GM12864 (cell line): ENCODE results near the gene PAX5.
A peak's percentile ranks its signal among the peaks of the same experiment; 100 is the strongest.

Experiments used
- DNase-seq: peaks from one replicate; pipeline ENCODE4 v3.0.0-alpha.2; 2011; ENCODE audit warnings: low read depth
- H3K4me3 ChIP-seq: 2 replicates; pipeline ENCODE4 v1.5.1; 2011; ENCODE audit warnings: mild to moderate bottlenecking, low read depth, low read length, control low read depth
- TF ChIP-seq, protein P1 (sequence below): IDR thresholded peaks from 2 replicates; pipeline ENCODE4 v1.5.1; 2011; ENCODE audit warnings: low read depth, mild to moderate bottlenecking, moderate library complexity, low read length, control low read depth, inconsistent platforms; ENCODE audit errors: missing control alignments

Gene PAX5

GRCh38 chr9:36937951-36938350, 96.1 kb downstream of the PAX5 start:
- H3K4me3 ChIP-seq = no peak overlapping the region
- TF ChIP-seq, protein P1, sequence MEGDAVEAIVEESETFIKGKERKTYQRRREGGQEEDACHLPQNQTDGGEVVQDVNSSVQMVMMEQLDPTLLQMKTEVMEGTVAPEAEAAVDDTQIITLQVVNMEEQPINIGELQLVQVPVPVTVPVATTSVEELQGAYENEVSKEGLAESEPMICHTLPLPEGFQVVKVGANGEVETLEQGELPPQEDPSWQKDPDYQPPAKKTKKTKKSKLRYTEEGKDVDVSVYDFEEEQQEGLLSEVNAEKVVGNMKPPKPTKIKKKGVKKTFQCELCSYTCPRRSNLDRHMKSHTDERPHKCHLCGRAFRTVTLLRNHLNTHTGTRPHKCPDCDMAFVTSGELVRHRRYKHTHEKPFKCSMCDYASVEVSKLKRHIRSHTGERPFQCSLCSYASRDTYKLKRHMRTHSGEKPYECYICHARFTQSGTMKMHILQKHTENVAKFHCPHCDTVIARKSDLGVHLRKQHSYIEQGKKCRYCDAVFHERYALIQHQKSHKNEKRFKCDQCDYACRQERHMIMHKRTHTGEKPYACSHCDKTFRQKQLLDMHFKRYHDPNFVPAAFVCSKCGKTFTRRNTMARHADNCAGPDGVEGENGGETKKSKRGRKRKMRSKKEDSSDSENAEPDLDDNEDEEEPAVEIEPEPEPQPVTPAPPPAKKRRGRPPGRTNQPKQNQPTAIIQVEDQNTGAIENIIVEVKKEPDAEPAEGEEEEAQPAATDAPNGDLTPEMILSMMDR = no peak
- no peak for DNase-seq

GRCh38 chr9:36937346-36937745, 96.7 kb downstream of the PAX5 start:
- TF ChIP-seq, protein P1 = no peak
- DNase-seq = no peak

GRCh38 chr9:36936498-36936831, 97.6 kb downstream of the PAX5 start:
- TF ChIP-seq, protein P1 = no peak
- no peak overlapping the region for H3K4me3 ChIP-seq
- DNase-seq = no peak

More at GRCh38 chr9:36937346-36937745, 96.7 kb downstream of the PAX5 start:
- no peak overlapping the region for H3K4me3 ChIP-seq

GRCh38 chr9:36935768-36936497, 98.1 kb downstream of the PAX5 start:
- DNase-seq = peak; percentile 30
- TF ChIP-seq, protein P1 = no peak
- no peak overlapping the region for H3K4me3 ChIP-seq

GRCh38 chr9:36935332-36935731, 98.7 kb downstream of the PAX5 start:
- DNase-seq = no peak
- TF ChIP-seq, protein P1 = no peak

DNA sequence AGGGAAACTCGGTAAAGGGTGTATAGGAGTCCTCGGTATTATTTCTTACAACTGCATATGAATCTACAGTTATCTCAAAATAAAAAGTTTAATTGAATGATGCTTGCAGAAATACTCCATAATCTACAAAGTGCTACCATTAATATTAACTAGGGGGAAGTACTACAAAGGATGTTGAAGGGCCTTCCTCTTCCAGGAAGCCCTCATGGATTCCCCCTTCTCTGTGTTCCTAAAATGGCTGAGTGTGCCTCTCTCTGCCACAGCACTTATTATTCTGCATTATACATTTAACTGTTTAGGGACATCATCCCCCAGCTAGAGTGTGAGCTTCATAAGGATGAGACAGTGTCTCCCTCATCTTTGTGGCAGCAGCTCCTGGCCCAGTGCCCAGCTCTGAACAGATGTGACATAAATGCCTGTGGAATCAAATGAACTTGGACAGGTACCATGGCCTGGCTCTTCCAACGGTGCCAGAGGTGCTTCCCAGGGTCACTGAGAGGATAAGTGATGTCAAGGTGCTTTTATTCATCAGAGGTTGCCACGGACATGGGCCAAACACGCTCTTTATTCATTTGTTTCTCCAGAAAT, 99.5 kb downstream of the PAX5 start:
- H3K4me3 ChIP-seq = no peak overlapping the region
- DNase-seq = no peak
- TF ChIP-seq, protein P1 = no peak

More at GRCh38 chr9:36935332-36935731, 98.7 kb downstream of the PAX5 start:
- H3K4me3 ChIP-seq = no peak overlapping the region
